DND-41 (cell line): ENCODE data around the gene GTF3C1.

Experiments used
- ATAC-seq: fragments of 200-7000 bp; cut with Tn5 transposase; 3 replicates; pipeline ENCODE4 v1.9.1; 2021; ENCODE audit warnings: low read depth; ENCODE audit not compliant: insufficient read depth
- DNase-seq: peaks from one replicate; pipeline ENCODE4 v3.0.0-alpha.2; 2020
- H2AFZ ChIP-seq: 2 replicates; pipeline ENCODE4 v1.6.0; 2012; ENCODE audit warnings: low read depth, low read length
- H3K27ac ChIP-seq: 2 replicates; pipeline ENCODE4 v1.5.1; 2012; ENCODE audit warnings: low read length, inconsistent platforms
- H3K27me3 ChIP-seq: fragments of 200-600 bp; sonication (generic); 2 replicates; pipeline ENCODE4 v1.6.0; 2012; ENCODE audit warnings: low read length, mild to moderate bottlenecking, inconsistent platforms; ENCODE audit not compliant: insufficient read depth, poor library complexity
- H3K36me3 ChIP-seq: 2 replicates; pipeline ENCODE4 v1.5.1; 2012; ENCODE audit warnings: low read length, inconsistent platforms; ENCODE audit not compliant: insufficient read depth
- H3K4me1 ChIP-seq: 2 replicates; pipeline ENCODE4 v1.5.1; 2012; ENCODE audit warnings: mild to moderate bottlenecking, low read length; ENCODE audit not compliant: insufficient read depth
- H3K4me2 ChIP-seq: 2 replicates; pipeline ENCODE4 v1.6.0; 2012; ENCODE audit warnings: mild to moderate bottlenecking, moderate library complexity, low read length, inconsistent platforms; ENCODE audit not compliant: insufficient read depth
- H3K4me3 ChIP-seq, 2 experiments: fragments of 200-600 bp in 1 of 2; shearing (Covaris generic) in 1 of 2; 2 replicates each; pipeline ENCODE4 v1.5.1; 2012 to 2016; ENCODE audit warnings: inconsistent platforms in 2 of 2, low read length in 2 of 2, mild to moderate bottlenecking in 2 of 2, low read depth in 1 of 2, moderate library complexity in 1 of 2
- H3K79me2 ChIP-seq: 2 replicates; pipeline ENCODE4 v1.6.0; 2012; ENCODE audit warnings: low read length, inconsistent platforms; ENCODE audit not compliant: insufficient read depth
- H3K9ac ChIP-seq: 2 replicates; pipeline ENCODE4 v1.6.0; 2012; ENCODE audit warnings: low read depth, mild to moderate bottlenecking, inconsistent platforms, low read length, moderate library complexity
- H3K9me3 ChIP-seq: 2 replicates; pipeline ENCODE4 v1.5.1; 2012; ENCODE audit warnings: low read length, moderate library complexity, mild to moderate bottlenecking, inconsistent platforms; ENCODE audit not compliant: insufficient read depth, severe bottlenecking
- H4K20me1 ChIP-seq: 2 replicates; pipeline ENCODE4 v1.6.0; 2012; ENCODE audit warnings: low read length; ENCODE audit not compliant: insufficient read depth
- EZH2 ChIP-seq: IDR thresholded peaks from 3 replicates; pipeline ENCODE4 v1.6.1; 2012; ENCODE audit warnings: borderline replicate concordance, low read depth, mild to moderate bottlenecking, moderate library complexity, low read length, inconsistent platforms; ENCODE audit not compliant: severe bottlenecking
- TF ChIP-seq, protein P1 (sequence below): IDR thresholded peaks from 2 replicates; pipeline ENCODE4 v1.5.1; 2012; ENCODE audit warnings: borderline replicate concordance, low read length, moderate library complexity, mild to moderate bottlenecking; ENCODE audit not compliant: poor library complexity, severe bottlenecking; ENCODE audit errors: extremely low read depth

Gene GTF3C1

DNA sequence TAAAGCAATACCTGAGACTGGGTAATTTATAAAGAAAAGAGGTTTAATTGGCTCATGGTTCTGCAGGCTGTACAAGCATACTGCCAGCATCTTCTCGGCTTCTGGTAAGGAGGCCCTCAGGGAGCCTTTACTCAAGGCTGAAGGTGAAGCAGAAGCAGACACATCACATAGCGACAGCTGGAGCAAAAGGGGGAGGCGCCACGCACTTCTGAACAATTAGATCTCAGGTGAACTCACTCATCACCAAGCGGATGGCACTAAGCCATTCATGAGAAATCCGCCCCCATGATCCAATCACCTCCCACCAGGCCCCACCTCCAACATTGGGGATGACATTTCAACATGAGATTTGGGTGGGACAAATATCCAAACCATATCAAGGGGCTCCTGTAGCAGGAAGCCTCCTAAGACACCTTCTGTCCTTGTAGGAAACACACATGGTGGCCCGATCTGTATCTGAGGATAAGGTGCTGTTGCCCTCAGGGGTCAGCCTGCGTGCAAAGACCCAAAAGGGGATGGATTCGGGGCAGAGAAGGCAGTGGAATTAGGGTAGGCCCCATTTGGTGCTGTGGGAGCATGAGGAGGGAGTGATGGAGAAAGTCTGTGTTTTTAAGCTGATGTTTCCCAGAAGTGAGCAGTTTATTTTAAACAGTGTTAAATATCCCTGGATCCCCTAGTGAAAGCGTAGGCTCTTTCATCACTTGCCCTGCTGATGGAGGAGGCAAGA, 124.8 kb downstream of the GTF3C1 start:
- H2AFZ ChIP-seq = no peak overlapping the region
- H3K4me2 ChIP-seq = no peak overlapping the region

DNA sequence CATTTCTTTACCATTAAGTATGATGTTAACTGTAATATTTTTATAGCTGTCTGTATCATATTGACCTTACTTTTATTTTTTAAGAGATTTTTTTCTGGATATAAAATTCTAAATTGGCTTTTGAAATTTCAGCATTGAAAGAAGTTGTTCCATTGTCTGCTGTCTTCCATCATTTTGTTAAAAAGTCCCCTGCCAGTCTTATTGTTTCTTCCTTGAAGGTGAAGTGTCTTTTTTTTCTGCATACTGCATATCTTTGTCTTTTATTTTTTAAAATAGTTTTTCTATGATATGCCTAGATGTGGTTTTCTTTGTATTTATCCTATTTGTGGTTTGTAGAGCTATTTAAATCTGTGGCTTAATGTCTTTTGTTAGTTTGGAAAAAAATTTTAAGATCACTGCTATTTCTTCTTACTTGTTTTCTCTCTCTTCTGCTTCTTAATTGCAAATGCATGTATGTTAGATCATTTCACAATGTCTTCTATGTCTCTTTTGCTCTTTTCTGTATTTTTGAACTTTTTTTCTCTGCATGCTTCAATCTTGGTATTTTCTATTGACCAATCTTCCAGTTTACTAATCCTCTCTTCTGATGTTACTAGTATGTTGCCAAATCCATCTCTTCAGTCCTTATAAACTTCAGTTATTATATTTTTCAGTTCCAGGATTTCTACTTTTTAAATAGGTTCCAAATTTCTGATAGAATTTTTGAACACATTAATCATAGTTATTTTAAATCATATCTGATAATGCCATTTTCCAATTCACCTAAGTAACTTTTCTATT, 127.6 kb downstream of the GTF3C1 start:
- H3K27ac ChIP-seq = no peak overlapping the region
- no peaks in the 10 kb centered on the region for H3K27me3 ChIP-seq
- H3K4me2 ChIP-seq = no peak overlapping the region
- no peaks in the 10 kb centered on the region for H3K79me2 ChIP-seq
- no peaks in the 10 kb centered on the region for H4K20me1 ChIP-seq
- no peaks in the 10 kb centered on the region for H3K36me3 ChIP-seq
- ATAC-seq (no peak), DNase-seq (no peak)
- no peak overlapping the region for H3K4me3 ChIP-seq
- H2AFZ ChIP-seq = no peak overlapping the region
- no peak overlapping the region for H3K9ac ChIP-seq
- peaks cover 25% of the 10 kb centered on the region for H3K9me3 ChIP-seq
- no peaks in the 10 kb centered on the region; the same call in 1 of the 2 replicates for H3K4me1 ChIP-seq
- no peak for TF ChIP-seq EZH2
- TF ChIP-seq, protein P1, sequence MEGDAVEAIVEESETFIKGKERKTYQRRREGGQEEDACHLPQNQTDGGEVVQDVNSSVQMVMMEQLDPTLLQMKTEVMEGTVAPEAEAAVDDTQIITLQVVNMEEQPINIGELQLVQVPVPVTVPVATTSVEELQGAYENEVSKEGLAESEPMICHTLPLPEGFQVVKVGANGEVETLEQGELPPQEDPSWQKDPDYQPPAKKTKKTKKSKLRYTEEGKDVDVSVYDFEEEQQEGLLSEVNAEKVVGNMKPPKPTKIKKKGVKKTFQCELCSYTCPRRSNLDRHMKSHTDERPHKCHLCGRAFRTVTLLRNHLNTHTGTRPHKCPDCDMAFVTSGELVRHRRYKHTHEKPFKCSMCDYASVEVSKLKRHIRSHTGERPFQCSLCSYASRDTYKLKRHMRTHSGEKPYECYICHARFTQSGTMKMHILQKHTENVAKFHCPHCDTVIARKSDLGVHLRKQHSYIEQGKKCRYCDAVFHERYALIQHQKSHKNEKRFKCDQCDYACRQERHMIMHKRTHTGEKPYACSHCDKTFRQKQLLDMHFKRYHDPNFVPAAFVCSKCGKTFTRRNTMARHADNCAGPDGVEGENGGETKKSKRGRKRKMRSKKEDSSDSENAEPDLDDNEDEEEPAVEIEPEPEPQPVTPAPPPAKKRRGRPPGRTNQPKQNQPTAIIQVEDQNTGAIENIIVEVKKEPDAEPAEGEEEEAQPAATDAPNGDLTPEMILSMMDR = no peak

More for the DNA sequence above, 124.8 kb downstream of the GTF3C1 start:
- Histone ChIP-seq H3K79me2 (no peaks in the 10 kb centered on the region), H3K27me3 (no peaks in the 10 kb centered on the region), H3K9me3 (peaks cover 25% of the 10 kb centered on the region), H3K27ac (no peak overlapping the region), H3K9ac (no peak overlapping the region), H4K20me1 (no peaks in the 10 kb centered on the region), H3K4me3 (no peak overlapping the region), H3K36me3 (no peaks in the 10 kb centered on the region), H3K4me1 (no peaks in the 10 kb centered on the region; the same call in 1 of the 2 replicates)
- DNase-seq (no peak), ATAC-seq (no peak)
- TF ChIP-seq, protein P1 = no peak
- TF ChIP-seq EZH2 = no peak

DNA sequence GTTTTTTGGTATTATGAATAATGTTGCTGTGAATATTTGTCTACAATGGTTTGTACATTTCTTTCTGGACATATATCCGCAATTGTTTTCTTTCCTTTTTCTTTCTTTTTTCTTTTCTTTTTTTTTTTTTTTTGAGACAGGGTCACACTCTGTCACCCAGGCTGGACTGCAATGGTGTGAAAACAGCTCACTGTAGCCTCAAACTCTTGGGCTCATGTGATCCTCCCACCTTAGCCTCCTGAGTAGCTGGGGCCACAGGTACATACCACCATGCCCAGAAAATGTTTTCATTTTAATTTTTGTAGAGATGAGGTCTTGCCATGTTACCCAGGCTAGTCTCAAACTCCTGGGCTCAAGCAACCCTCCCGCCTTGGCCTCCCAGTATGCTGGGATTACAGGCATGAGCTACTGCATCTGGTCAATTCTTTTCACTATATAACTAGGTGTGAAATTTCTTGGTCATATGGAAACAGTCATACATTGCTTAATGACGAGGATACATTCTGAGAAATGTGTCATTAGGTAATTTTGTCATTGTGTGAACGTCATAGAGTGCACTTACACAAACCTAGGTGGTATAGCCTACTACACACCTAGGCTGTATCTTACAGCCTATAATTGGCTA, 132.6 kb downstream of the GTF3C1 start:
- TF ChIP-seq EZH2 = no peak
- TF ChIP-seq, protein P1 = no peak
- Histone ChIP-seq H3K4me2 (no peak overlapping the region), H3K36me3 (no peaks in the 10 kb centered on the region), H3K9ac (no peak overlapping the region), H3K4me1 (no peaks in the 10 kb centered on the region), H2AFZ (no peak overlapping the region), H3K4me3 (no peak overlapping the region), H3K27me3 (no peaks in the 10 kb centered on the region), H4K20me1 (no peaks in the 10 kb centered on the region), H3K9me3 (peaks cover 14% of the 10 kb centered on the region), H3K79me2 (no peaks in the 10 kb centered on the region), H3K27ac (no peak overlapping the region)
- ATAC-seq = no peak
- DNase-seq = no peak
